ENCODE results near the gene PDE10A.

PDE10A gene

GRCh38 chr6:165321150-165321549 is 341.9 kb downstream of the PDE10A start:
- TF ChIP-seq GABPA (IDR thresholded peaks at IDR 0.05; ENCODE audit: low read depth) (no peak), CTCF (IDR thresholded peaks at IDR 0.05; ENCODE audit: insufficient read depth, low read length) (no peak), POLR2AphosphoS5 (IDR thresholded peaks at IDR 0.05; ENCODE audit: low read depth) (no peak)
- DNase-seq (ENCODE audit: low read depth in 1 of 2, low spot score in 1 of 2), result no peak
- Histone ChIP-seq H3K4me3 (replicated peaks; ENCODE audit: insufficient read depth, low read length) (no peak overlapping the region), H3K27me3 (ENCODE audit: insufficient read depth, poor library complexity, severe bottlenecking) (no peaks in the 10 kb centered on the region), H3K27ac (replicated peaks) (no peak overlapping the region)

GRCh38 chr6:165317723-165318122 is 345.3 kb downstream of the PDE10A start:
- Histone ChIP-seq H3K27ac (replicated peaks) (no peak overlapping the region), H3K4me3 (replicated peaks; ENCODE audit: insufficient read depth, low read length) (no peak overlapping the region), H3K27me3 (ENCODE audit: insufficient read depth, poor library complexity, severe bottlenecking) (no peaks in the 10 kb centered on the region)
- TF ChIP-seq REST (IDR thresholded peaks at IDR 0.05; ENCODE audit: insufficient replicate concordance, low read depth) (no peak), GABPA (IDR thresholded peaks at IDR 0.05; ENCODE audit: low read depth) (no peak), POLR2AphosphoS5 (IDR thresholded peaks at IDR 0.05; ENCODE audit: low read depth) (no peak), CTCF (IDR thresholded peaks at IDR 0.05; ENCODE audit: insufficient read depth, low read length) (no peak), SPI1 (IDR thresholded peaks at IDR 0.05; ENCODE audit: borderline replicate concordance, low read depth) (no peak)
- no peak for DNase-seq (ENCODE audit: low read depth in 1 of 2, low spot score in 1 of 2)

- no peak for TF ChIP-seq GABPA (IDR thresholded peaks at IDR 0.05; ENCODE audit: low read depth)
- TF ChIP-seq REST (IDR thresholded peaks at IDR 0.05; ENCODE audit: insufficient replicate concordance, low read depth), result no peak
- TF ChIP-seq CTCF (IDR thresholded peaks at IDR 0.05; ENCODE audit: insufficient read depth, low read length), result no peak
- no peak for TF ChIP-seq POLR2AphosphoS5 (IDR thresholded peaks at IDR 0.05; ENCODE audit: low read depth)
- TF ChIP-seq SPI1 (IDR thresholded peaks at IDR 0.05; ENCODE audit: borderline replicate concordance, low read depth), result no peak
- DNase-seq (ENCODE audit: low read depth in 1 of 2, low spot score in 1 of 2), result no peak
- no peaks in the 10 kb centered on the region for H3K27me3 ChIP-seq (ENCODE audit: insufficient read depth, poor library complexity, severe bottlenecking)
- no peak within 1 kb of the TSS for H3K27ac ChIP-seq (replicated peaks)
- H3K4me3 ChIP-seq (replicated peaks; ENCODE audit: insufficient read depth, low read length), result no peak within 1 kb of the TSS
These were observed 353.9 kb downstream of the PDE10A start, which contains the start of gene C6orf118 for GRCh38 chr6:165308926-165309731. Gene C6orf118, minus strand, starts transcription at chr6:165309605. Its CDS starts 19 bp downstream, at chr6:165309586.

Measured in HL-60 (cell line).